Osteoblast (primary cell): Measurements from ENCODE around the gene AGL. TPM values are rescaled to one million over a fixed set of nuclear protein-coding genes. Genes with fewer than 3 reads are reported as not detected.
"Not testable (repeated sequence)": the region's sequence is repeated elsewhere in the genome, so short reads cannot be mapped to it uniquely, and the experiment has no call there.

ENCODE experiments used
- DNase-seq: peaks from one replicate; pipeline ENCODE4 v3.0.0; 2011; ENCODE audit warnings: low spot score, mixed read lengths; ENCODE audit not compliant: insufficient read length; ENCODE audit errors: missing footprints
- H2AFZ ChIP-seq: 2 replicates; pipeline ENCODE4 v1.6.0; 2011; ENCODE audit warnings: mild to moderate bottlenecking, low read length
- H3K27ac ChIP-seq: 2 replicates; pipeline ENCODE4 v1.5.1; 2011; ENCODE audit warnings: mild to moderate bottlenecking, low read depth, low read length, moderate library complexity
- H3K27me3 ChIP-seq: 2 replicates; pipeline ENCODE4 v1.6.0; 2012; ENCODE audit warnings: mild to moderate bottlenecking, control low read depth, inconsistent platforms, low read length, moderate library complexity; ENCODE audit not compliant: insufficient read depth
- H3K36me3 ChIP-seq: 2 replicates; pipeline ENCODE4 v1.5.1; 2011; ENCODE audit warnings: mild to moderate bottlenecking, low read length, control low read depth, moderate library complexity; ENCODE audit not compliant: insufficient read depth
- H3K4me1 ChIP-seq: 2 replicates; pipeline ENCODE4 v1.5.1; 2011; ENCODE audit warnings: mild to moderate bottlenecking, low read length, control low read depth, moderate library complexity; ENCODE audit not compliant: insufficient read depth
- H3K4me2 ChIP-seq: 2 replicates; pipeline ENCODE4 v1.6.0; 2011; ENCODE audit warnings: mild to moderate bottlenecking, low read length; ENCODE audit not compliant: insufficient read depth
- H3K4me3 ChIP-seq: fragments of 200-600 bp; sonication (generic); 3 replicates; pipeline ENCODE4 v1.5.1; 2012; ENCODE audit warnings: mild to moderate bottlenecking, low read length, inconsistent platforms; ENCODE audit not compliant: insufficient read depth
- H3K79me2 ChIP-seq: 2 replicates; pipeline ENCODE4 v1.6.0; 2012; ENCODE audit warnings: mild to moderate bottlenecking, low read length, control low read depth, inconsistent platforms; ENCODE audit not compliant: insufficient read depth
- H3K9me3 ChIP-seq: 2 replicates; pipeline ENCODE4 v1.5.1; 2011; ENCODE audit warnings: low read depth, low read length, control low read depth
- H4K20me1 ChIP-seq: 2 replicates; pipeline ENCODE4 v1.6.0; 2012; ENCODE audit warnings: mild to moderate bottlenecking, low read length, control low read depth; ENCODE audit not compliant: insufficient read depth
- total RNA-seq: library from RNA; depleted of rRNA; stranded (reverse); fragments of >200 nt; gene quantifications from 2 replicates; pipeline ENCODE4 v1.2.3, GENCODE V29; 2012
- TF ChIP-seq, protein P1 (sequence below): IDR thresholded peaks from 2 replicates; pipeline ENCODE4 v1.5.1; 2011; ENCODE audit warnings: mild to moderate bottlenecking, low read depth, low read length, moderate library complexity; ENCODE audit errors: extremely low read depth

The AGL gene
- total RNA-seq, 1 donor = 17.7 TPM

DNA sequence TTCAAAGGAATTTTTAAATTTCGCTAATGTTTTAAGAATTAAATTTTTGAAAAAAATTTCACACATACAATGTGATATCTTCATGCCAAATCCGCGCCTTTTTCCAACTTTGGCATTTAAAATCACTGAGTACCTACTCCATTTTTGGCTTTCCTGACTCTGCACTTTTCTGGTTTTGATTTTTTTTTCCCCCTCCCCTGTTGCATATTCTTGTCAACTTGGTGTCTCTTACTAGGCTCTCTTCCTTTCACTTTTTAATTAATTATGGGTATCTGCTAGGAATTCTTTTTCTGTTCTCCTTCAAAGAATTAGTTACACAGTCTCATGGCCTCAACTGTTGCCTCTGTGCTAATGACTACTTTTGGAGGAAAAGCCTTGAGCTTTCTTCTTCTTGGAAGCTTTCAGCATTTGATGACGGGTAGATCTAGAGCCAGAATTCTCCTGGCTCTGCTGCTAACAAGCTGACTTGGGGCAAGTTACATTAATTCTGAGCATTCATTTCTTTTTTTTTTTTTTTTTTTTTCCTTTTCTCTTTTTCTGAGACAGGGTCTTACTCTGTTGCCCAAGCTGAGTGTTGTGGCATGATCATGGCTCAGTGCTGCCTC, 1.8 kb downstream of the AGL start:
- no peak overlapping the region for H2AFZ ChIP-seq
- H3K4me1 ChIP-seq = peaks cover 8% of the 10 kb centered on the region
- no peak overlapping the region for H3K4me2 ChIP-seq
- H3K36me3 ChIP-seq = peaks cover 4% of the 10 kb centered on the region
- H3K79me2 ChIP-seq = no peaks in the 10 kb centered on the region
- H3K4me3 ChIP-seq = no peak overlapping the region
- no peak for DNase-seq
- no peak overlapping the region for H3K27ac ChIP-seq
- no peaks in the 10 kb centered on the region for H4K20me1 ChIP-seq
- TF ChIP-seq, protein P1, sequence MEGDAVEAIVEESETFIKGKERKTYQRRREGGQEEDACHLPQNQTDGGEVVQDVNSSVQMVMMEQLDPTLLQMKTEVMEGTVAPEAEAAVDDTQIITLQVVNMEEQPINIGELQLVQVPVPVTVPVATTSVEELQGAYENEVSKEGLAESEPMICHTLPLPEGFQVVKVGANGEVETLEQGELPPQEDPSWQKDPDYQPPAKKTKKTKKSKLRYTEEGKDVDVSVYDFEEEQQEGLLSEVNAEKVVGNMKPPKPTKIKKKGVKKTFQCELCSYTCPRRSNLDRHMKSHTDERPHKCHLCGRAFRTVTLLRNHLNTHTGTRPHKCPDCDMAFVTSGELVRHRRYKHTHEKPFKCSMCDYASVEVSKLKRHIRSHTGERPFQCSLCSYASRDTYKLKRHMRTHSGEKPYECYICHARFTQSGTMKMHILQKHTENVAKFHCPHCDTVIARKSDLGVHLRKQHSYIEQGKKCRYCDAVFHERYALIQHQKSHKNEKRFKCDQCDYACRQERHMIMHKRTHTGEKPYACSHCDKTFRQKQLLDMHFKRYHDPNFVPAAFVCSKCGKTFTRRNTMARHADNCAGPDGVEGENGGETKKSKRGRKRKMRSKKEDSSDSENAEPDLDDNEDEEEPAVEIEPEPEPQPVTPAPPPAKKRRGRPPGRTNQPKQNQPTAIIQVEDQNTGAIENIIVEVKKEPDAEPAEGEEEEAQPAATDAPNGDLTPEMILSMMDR = no peak
- H3K27me3 ChIP-seq = no peaks in the 10 kb centered on the region
- H3K9me3 ChIP-seq = no peaks in the 10 kb centered on the region

DNA sequence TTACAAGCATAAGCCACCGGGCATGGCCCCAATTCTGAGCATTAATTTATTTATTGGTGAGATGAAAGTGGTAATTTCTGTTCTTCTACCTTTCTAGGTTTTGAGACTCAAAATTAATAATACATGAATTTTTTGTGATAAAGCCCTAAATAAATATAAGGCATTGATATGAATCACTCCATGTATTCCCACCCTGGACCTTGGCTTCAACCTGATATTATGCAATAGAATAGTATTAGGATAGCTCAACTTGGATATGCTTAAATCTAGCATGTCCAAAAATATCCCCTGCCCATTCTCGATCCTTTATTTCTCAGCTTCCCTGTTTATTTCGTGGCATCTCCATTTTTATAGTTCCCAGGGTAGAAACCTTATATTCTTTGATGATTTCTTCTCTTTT, 2.5 kb downstream of the AGL start:
- Histone ChIP-seq H4K20me1 (no peaks in the 10 kb centered on the region), H3K4me3 (no peak overlapping the region), H3K36me3 (peaks cover 4% of the 10 kb centered on the region), H2AFZ (no peak overlapping the region), H3K27me3 (no peaks in the 10 kb centered on the region), H3K4me1 (peaks cover 8% of the 10 kb centered on the region), H3K4me2 (no peak overlapping the region), H3K9me3 (no peaks in the 10 kb centered on the region), H3K27ac (no peak overlapping the region), H3K79me2 (no peaks in the 10 kb centered on the region)
- TF ChIP-seq, protein P1 = no peak
- DNase-seq = no peak

DNA sequence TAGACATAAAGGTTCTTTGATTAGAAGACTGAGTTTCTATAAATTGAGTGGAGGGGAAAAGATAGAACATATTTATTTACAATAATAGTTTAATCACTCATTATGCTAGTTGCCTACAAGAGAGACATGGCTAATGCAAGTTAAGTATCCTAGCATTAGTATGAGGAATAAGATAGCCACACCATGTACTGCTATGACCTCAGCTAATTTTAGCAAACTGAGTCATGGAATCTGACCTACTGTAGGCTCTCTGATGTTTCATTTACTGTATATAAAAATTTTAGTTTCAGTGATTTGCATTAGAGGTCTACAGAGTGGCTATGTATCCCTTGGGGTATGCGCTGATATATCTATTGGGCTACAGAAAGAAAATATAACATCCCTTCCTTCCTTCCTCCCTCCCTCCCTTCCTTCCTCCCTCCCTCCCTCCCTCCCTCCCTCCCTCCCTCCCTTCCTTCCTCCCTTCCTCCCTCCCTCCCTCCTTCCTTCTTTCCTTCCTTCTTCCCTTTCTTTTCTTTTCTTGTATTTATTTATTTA, 5.8 kb downstream of the AGL start:
- Histone ChIP-seq H3K4me1 (peaks cover 3% of the 10 kb centered on the region), H3K9me3 (no peaks in the 10 kb centered on the region), H2AFZ (no peak overlapping the region), H3K79me2 (no peaks in the 10 kb centered on the region), H3K4me2 (no peak overlapping the region), H3K27ac (no peak overlapping the region), H4K20me1 (no peaks in the 10 kb centered on the region), H3K36me3 (peaks cover 4% of the 10 kb centered on the region), H3K4me3 (no peak overlapping the region), H3K27me3 (no peaks in the 10 kb centered on the region)
- peak; percentile 87 for DNase-seq
- TF ChIP-seq, protein P1 = no peak

DNA sequence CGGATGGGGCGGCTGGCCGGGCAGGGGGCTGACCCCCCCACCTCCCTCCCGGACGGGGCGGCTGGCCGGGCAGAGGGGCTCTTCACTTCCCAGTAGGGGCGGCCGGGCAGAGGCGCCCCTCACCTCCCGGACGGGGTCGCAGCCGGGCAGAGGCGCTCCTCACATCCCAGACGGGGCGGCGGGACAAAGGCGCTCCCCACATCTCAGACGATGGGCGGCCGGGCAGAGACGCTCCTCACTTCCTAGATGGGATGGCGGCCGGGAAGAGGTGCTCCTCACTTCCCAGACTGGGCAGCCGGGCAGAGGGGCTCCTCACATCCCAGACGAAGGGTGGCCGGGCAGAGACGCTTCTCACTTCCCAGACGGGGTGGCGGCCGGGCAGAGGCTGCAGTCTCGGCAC, 6.9 kb downstream of the AGL start:
- H3K79me2 ChIP-seq, H2AFZ ChIP-seq, H3K27me3 ChIP-seq, H3K36me3 ChIP-seq, H3K27ac ChIP-seq, H3K4me3 ChIP-seq, H3K9me3 ChIP-seq, H3K4me2 ChIP-seq, DNase-seq, H3K4me1 ChIP-seq, H4K20me1 ChIP-seq: not testable (repeated sequence)
